ENCODE measurements around the gene OPA1.

The OPA1 gene

DNA sequence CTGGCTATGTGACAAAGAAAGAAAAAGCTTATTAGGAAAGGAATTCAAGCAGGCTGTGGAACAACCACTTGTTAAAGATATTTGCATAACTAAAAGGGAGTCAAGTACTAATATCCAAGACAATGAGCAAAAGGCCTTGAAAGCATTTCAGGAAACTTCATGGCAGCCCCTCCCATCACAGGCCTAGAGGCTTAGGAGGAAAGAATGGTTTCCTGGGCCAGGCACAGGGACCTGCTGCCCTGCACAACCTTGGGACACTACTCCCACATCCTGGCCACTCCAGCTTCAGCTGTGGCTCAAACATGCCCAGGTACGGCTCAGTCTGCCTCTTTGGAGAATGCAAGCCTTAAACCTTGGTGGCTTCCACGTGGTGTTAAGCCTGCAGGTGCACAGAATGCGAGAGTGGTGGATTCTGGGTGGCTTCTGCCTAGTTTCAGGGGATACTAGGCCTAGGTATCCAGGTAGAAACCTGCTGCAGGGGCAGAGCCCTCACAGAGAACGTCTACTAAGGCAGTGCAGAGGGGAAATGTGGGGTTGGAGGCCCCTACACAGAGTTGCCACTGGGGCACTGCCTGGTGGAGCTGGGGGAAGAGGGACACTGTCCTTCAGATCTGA is 121.6 kb downstream of the OPA1 start:
- TF ChIP-seq CTCF (IDR thresholded peaks at IDR 0.05), result no peak
- H3K9me3 ChIP-seq, result peaks cover 0 to 10% (median 10%) of the 10 kb centered on the region in 3 donors
- no peaks in the 10 kb centered on the region for H3K36me3 ChIP-seq
- intact Hi-C loops (cut with DNase I; ENCODE audit: low total_unique reads), result no loop called here
- H3K27me3 ChIP-seq, result no peaks in the 10 kb centered on the region
- H3K4me1 ChIP-seq, result no peaks in the 10 kb centered on the region
- H3K4me3 ChIP-seq, result no peak overlapping the region
- no peak for DNase-seq
- H3K27ac ChIP-seq, result no peak overlapping the region

DNA sequence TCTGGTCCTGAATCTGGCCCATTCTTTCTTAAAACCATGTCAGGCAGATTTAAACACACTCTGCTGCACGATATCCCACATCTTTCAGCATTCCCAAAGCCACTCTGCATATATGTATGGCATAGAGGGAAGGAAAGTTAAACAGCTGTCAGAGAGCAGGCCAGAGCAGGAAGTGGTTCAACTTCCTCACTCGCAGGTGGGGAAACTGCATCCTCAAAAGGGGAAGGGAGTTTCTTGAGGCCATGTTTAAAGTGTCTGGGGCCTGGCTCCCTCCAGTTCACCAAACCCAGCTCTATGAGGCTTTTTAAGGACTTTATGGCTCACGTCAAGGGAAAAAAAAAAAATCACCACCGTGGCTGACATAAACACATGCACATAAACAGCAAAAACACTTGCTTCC is 123.1 kb downstream of the OPA1 start:
- H3K27ac ChIP-seq, result no peak overlapping the region
- DNase-seq, result no peak
- H3K4me1 ChIP-seq, result no peaks in the 10 kb centered on the region
- intact Hi-C loops (cut with DNase I; ENCODE audit: low total_unique reads), result no loop called here
- no peak for TF ChIP-seq CTCF (IDR thresholded peaks at IDR 0.05)
- no peaks in the 10 kb centered on the region for H3K36me3 ChIP-seq
- no peaks in the 10 kb centered on the region for H3K27me3 ChIP-seq
- H3K4me3 ChIP-seq, result no peak overlapping the region
- peaks cover 0 to 10% (median 10%) of the 10 kb centered on the region in 3 donors for H3K9me3 ChIP-seq

DNA sequence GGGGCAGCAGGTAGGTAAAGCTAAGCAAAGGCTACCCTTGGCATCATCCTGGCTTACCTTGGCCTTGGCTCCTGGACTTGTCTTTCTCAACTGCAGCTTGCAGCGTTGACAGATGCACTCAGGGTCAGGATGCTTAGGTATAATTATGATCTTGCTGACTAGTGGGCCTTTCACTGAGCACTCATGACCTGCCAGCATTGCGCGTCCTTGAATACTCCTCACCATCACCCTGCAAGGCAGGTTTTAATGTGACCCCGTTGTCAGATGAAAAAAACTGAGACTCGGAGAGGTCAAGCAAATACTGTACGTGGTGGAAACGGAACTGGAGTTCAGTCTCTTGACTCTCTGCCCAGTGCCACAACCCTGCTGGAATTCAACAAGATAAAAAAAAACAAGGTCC is 126.7 kb downstream of the OPA1 start:
- no peak overlapping the region for H3K4me3 ChIP-seq
- no peak for DNase-seq
- intact Hi-C loops (cut with DNase I; ENCODE audit: low total_unique reads), result no loop called here
- H3K4me1 ChIP-seq, result no peaks in the 10 kb centered on the region
- H3K27me3 ChIP-seq, result no peaks in the 10 kb centered on the region
- peaks cover 0 to 4% (median 3%) of the 10 kb centered on the region in 3 donors for H3K9me3 ChIP-seq
- no peak overlapping the region for H3K27ac ChIP-seq
- no peaks in the 10 kb centered on the region for H3K36me3 ChIP-seq
- no peak for TF ChIP-seq CTCF (IDR thresholded peaks at IDR 0.05)

GRCh38 chr3:193720169-193720568 is 127.2 kb downstream of the OPA1 start:
- Histone ChIP-seq H3K9me3 (no peaks in the 10 kb centered on the region), H3K36me3 (no peaks in the 10 kb centered on the region), H3K4me3 (no peak overlapping the region), H3K4me1 (no peaks in the 10 kb centered on the region), H3K27me3 (no peaks in the 10 kb centered on the region), H3K27ac (no peak overlapping the region)
- DNase-seq, result no peak
- intact Hi-C loops (cut with DNase I; ENCODE audit: low total_unique reads), result no loop called here
- TF ChIP-seq CTCF (IDR thresholded peaks at IDR 0.05), result no peak

- no peak for DNase-seq
- TF ChIP-seq CTCF (IDR thresholded peaks at IDR 0.05), result no peak
- intact Hi-C loops (cut with DNase I; ENCODE audit: low total_unique reads), result no loop called here
- Histone ChIP-seq H3K36me3 (no peaks in the 10 kb centered on the region), H3K4me1 (no peaks in the 10 kb centered on the region), H3K9me3 (no peaks in the 10 kb centered on the region), H3K4me3 (no peak overlapping the region), H3K27me3 (no peaks in the 10 kb centered on the region), H3K27ac (no peak overlapping the region)
These were observed 129.6 kb downstream of the OPA1 start for GRCh38 chr3:193722566-193722965.

- H3K4me3 ChIP-seq, result no peak overlapping the region
- H3K27ac ChIP-seq, result no peak overlapping the region
- H3K9me3 ChIP-seq, result no peaks in the 10 kb centered on the region
- H3K4me1 ChIP-seq, result no peaks in the 10 kb centered on the region
- TF ChIP-seq CTCF (IDR thresholded peaks at IDR 0.05), result no peak
- intact Hi-C loops (cut with DNase I; ENCODE audit: low total_unique reads), result no loop called here
- H3K27me3 ChIP-seq, result peaks cover 0 to 3% of the 10 kb centered on the region in 2 donors
- no peaks in the 10 kb centered on the region for H3K36me3 ChIP-seq
- no peak for DNase-seq
These were observed 134.1 kb downstream of the OPA1 start for GRCh38 chr3:193727089-193727488.
